Activated CD4-positive, alpha-beta T cell treated with anti-CD3 and anti-CD28 coated beads, Interleukin-2, amount 10 ng/mL, durations not matched to agents 24 days and 14 days (primary cell): Measurements from ENCODE around the gene B9D1. TPM values are rescaled to one million over a fixed set of nuclear protein-coding genes. Genes with fewer than 3 reads are reported as not detected.
"Not testable (repeated sequence)": the region's sequence is repeated elsewhere in the genome, so short reads cannot be mapped to it uniquely, and the experiment has no call there.

Experiments
- DNase-seq: peaks from one replicate; pipeline ENCODE4 v3.0.0; 2022
- H3K27ac Mint-ChIP-seq: one replicate; pipeline ENCODE4 v1.8.0; 2022; ENCODE audit warnings: mild to moderate bottlenecking, mixed read lengths
- H3K27me3 Mint-ChIP-seq: one replicate; pipeline ENCODE4 v1.8.0; 2022; ENCODE audit warnings: mixed read lengths
- H3K36me3 Mint-ChIP-seq: one replicate; pipeline ENCODE4 v1.8.0; 2022; ENCODE audit warnings: low read depth, mild to moderate bottlenecking, mixed read lengths
- H3K4me1 Mint-ChIP-seq: one replicate; pipeline ENCODE4 v1.8.0; 2021; ENCODE audit warnings: mixed read lengths
- H3K4me3 Mint-ChIP-seq: one replicate; pipeline ENCODE4 v1.8.0; 2022; ENCODE audit warnings: mild to moderate bottlenecking, moderate library complexity, mixed read lengths
- H3K9me3 Mint-ChIP-seq: one replicate; pipeline ENCODE4 v1.8.0; 2021; ENCODE audit warnings: mixed read lengths
- intact Hi-C: fragments of 100-400 bp; cut with micrococcal nuclease; formaldehyde crosslinking; loops from one replicate; pipeline ENCODE4 v1.15.1; 2023
- total RNA-seq: library from RNA; stranded (reverse); gene quantifications from 2 replicates; pipeline ENCODE4 v1.2.3, GENCODE V29; 2022

The B9D1 gene
- total RNA-seq, 1 donor from 2014 or later = 6.1 TPM

DNA sequence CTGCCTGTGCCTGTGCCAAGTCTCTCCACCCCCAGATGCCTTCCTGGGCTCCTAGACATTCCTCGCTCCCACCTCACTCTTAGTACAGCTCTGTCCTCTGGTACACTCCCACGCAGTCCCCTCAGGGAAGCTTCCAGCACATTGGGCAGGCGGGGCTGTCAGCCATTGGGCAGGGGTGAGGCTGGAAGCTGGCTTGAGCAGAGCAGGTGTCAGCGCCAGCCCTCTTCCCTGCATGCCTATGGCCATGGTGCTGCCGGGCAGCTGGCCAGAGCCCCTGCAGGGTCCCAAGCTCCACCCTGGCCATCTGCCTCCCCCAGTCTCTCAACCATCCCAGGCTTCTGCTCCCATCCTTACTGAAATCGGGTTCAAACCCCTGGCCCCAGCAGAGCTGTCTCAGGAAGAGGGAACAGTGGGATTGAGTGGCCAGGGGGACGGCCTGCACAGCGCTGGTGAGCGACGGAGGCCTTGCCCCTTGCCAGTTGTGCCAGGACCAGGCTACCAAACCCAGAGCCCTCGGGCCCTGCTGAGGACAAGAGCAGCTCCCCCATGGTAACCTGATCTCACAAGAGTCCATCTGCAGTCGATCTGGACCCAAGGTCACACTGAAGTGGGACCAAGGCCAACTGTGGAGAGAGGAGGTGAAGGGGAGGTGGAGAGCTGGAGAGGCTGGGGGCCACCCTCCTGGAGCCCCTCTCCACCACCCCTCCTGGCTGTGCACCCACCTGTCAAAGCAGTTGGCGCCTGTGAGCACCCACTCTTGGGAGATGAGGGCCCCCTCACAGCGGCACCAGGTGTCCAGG, 2.4 kb upstream of the B9D1 start:
- Mint-ChIP-seq H3K9me3 (no peaks in the 10 kb centered on the region), H3K27me3 (peaks cover 9% of the 10 kb centered on the region), H3K4me3 (no peak overlapping the region), H3K36me3 (no peaks in the 10 kb centered on the region), H3K27ac (no peak overlapping the region), H3K4me1 (peaks cover 37% of the 10 kb centered on the region)
- DNase-seq = no peak
- intact Hi-C loops = loop anchor here (5.0 kb wide), 1 partner anchor 282 kb away; the partner anchor contains the start of gene ALDH3A2

- Mint-ChIP-seq H3K36me3 (no peaks in the 10 kb centered on the region), H3K9me3 (no peaks in the 10 kb centered on the region), H3K27me3 (peaks cover 10% of the 10 kb centered on the region), H3K4me3 (peak overlapping the region; percentile 91), H3K27ac (no peak overlapping the region), H3K4me1 (peaks cover 24% of the 10 kb centered on the region)
- intact Hi-C loops = loop anchor here (2.0 to 5.0 kb wide), 3 partner anchors 143 to 403 kb away; partner anchors contain the start of gene ALDH3A2
- DNase-seq = peak; percentile 62
These were observed 1.0 kb upstream of the B9D1 start for GRCh38 chr17:19363460-19364035.

- Mint-ChIP-seq H3K27me3 (peaks cover 14% of the 10 kb centered on the region), H3K27ac (no peak overlapping the region), H3K4me3 (peak overlapping the region; percentile 91), H3K36me3 (no peaks in the 10 kb centered on the region), H3K9me3 (no peaks in the 10 kb centered on the region), H3K4me1 (peaks cover 19% of the 10 kb centered on the region)
- no peak for DNase-seq
- intact Hi-C loops = loop anchor here (2.0 to 5.0 kb wide), 3 partner anchors 144 to 404 kb away; partner anchors contain the start of gene ALDH3A2
These were observed 553 bp upstream of the B9D1 start for GRCh38 chr17:19363114-19363438.

DNA sequence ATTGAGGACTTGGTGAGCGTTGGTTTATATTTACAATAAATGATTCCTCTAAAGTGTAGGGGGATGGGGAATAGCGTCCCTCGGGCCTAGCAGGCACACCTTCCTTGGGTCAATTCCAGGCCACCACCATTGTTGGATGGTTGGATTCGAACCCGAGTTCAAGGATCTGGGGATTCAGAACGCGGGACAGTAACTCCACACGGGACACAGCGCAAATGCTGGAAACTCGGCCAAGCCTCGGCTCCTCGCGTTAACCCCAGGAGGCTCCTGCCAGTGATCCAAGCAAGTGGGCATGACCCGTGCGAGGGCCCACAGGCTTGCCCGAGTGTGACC, 613 bp downstream of the B9D1 start:
- Mint-ChIP-seq H3K9me3 (no peaks in the 10 kb centered on the region), H3K27ac (no peak overlapping the region), H3K36me3 (no peaks in the 10 kb centered on the region), H3K4me3 (peak overlapping the region; percentile 91), H3K27me3 (peaks cover 17% of the 10 kb centered on the region), H3K4me1 (peaks cover 12% of the 10 kb centered on the region)
- DNase-seq = no peak
- intact Hi-C loops = loop anchor here (1.0 to 5.0 kb wide), 5 partner anchors 16 to 405 kb away; partner anchors contain the start of genes ALDH3A2 and MAPK7

DNA sequence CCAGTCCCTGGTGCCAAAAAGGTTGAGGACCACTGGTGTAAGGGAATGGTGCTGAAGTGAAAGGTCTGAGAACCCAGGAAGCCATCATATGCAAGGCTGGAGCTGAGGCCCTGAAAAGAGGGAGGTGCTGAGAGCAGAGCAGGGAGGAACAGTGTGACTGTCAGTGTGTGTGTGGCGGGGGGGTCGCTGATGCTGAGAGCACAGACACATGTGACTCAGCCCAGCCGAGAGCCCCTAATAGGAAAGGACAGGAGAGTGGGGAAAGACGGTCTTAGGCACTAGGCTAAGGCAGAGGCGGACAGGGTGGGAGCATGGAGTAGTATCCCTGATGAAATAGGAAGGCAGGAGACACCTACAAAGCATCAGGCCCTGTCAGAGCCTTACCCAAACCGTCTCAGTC, 1.2 kb downstream of the B9D1 start:
- Mint-ChIP-seq H3K4me3 (peak overlapping the region; percentile 42), H3K4me1 (peaks cover 11% of the 10 kb centered on the region), H3K9me3 (no peaks in the 10 kb centered on the region), H3K36me3 (no peaks in the 10 kb centered on the region), H3K27me3 (peaks cover 17% of the 10 kb centered on the region), H3K27ac (no peak overlapping the region)
- intact Hi-C loops = loop anchor here (5.0 kb wide), 1 partner anchor 286 kb away; the partner anchor contains the start of gene ALDH3A2
- no peak for DNase-seq

- no peak overlapping the region for H3K27ac Mint-ChIP-seq
- no peaks in the 10 kb centered on the region for H3K36me3 Mint-ChIP-seq
- H3K4me1 Mint-ChIP-seq = peaks cover 11% of the 10 kb centered on the region
- intact Hi-C loops = loop anchor here (5.0 kb wide), 1 partner anchor 287 kb away; the partner anchor contains the start of gene ALDH3A2
- no peaks in the 10 kb centered on the region for H3K9me3 Mint-ChIP-seq
- no peak overlapping the region for H3K4me3 Mint-ChIP-seq
- DNase-seq = no peak
- H3K27me3 Mint-ChIP-seq = peaks cover 15% of the 10 kb centered on the region
These were observed 1.8 kb downstream of the B9D1 start for GRCh38 chr17:19360772-19361171.

GRCh38 chr17:19359856-19360255, 2.7 kb downstream of the B9D1 start:
- peaks cover 17% of the 10 kb centered on the region for H3K27me3 Mint-ChIP-seq
- no peaks in the 10 kb centered on the region for H3K36me3 Mint-ChIP-seq
- H3K9me3 Mint-ChIP-seq = no peaks in the 10 kb centered on the region
- intact Hi-C loops = loop anchor here (5.0 kb wide), 1 partner anchor 287 kb away; the partner anchor contains the start of gene ALDH3A2
- no peak overlapping the region for H3K27ac Mint-ChIP-seq
- no peak overlapping the region for H3K4me3 Mint-ChIP-seq
- DNase-seq = no peak
- peaks cover 11% of the 10 kb centered on the region for H3K4me1 Mint-ChIP-seq

- DNase-seq = no peak
- Mint-ChIP-seq H3K9me3 (no peaks in the 10 kb centered on the region), H3K27ac (no peak overlapping the region), H3K4me1 (peaks cover 11% of the 10 kb centered on the region), H3K4me3 (no peak overlapping the region), H3K27me3 (peaks cover 20% of the 10 kb centered on the region), H3K36me3 (no peaks in the 10 kb centered on the region)
- intact Hi-C loops = no loop called here
These were observed 3.4 kb downstream of the B9D1 start for GRCh38 chr17:19359151-19359550.

- no peaks in the 10 kb centered on the region for H3K36me3 Mint-ChIP-seq
- H3K27ac Mint-ChIP-seq = no peak overlapping the region
- H3K4me1 Mint-ChIP-seq = peaks cover 6% of the 10 kb centered on the region
- H3K4me3 Mint-ChIP-seq = no peak overlapping the region
- H3K27me3 Mint-ChIP-seq = peaks cover 23% of the 10 kb centered on the region
- intact Hi-C loops = no loop called here
- no peaks in the 10 kb centered on the region for H3K9me3 Mint-ChIP-seq
- no peak for DNase-seq
These were observed 4.8 kb downstream of the B9D1 start for GRCh38 chr17:19357761-19358160.

DNA sequence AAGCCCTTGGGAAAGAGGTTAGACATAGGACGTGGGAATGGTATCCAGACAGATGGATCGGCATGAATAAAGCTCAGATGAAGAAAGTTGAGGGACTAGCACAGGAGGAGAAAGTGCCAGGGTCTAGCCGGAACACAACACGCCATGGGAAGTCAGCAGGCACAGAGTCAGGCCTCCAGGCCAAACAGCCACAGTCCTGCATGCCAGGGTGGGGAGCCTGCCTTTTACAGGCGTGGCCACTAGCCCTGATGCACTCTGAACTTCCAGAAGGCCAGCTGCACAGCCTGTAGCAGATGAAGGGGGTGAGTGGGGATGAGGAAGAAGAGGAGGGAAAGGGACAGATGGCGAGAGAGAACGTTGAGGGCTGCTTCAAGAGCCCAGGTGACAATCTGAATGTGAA, 5.2 kb downstream of the B9D1 start:
- H3K27me3 Mint-ChIP-seq = peaks cover 23% of the 10 kb centered on the region
- H3K9me3 Mint-ChIP-seq = no peaks in the 10 kb centered on the region
- no peaks in the 10 kb centered on the region for H3K36me3 Mint-ChIP-seq
- H3K4me1 Mint-ChIP-seq = peaks cover 6% of the 10 kb centered on the region
- intact Hi-C loops = no loop called here
- H3K4me3 Mint-ChIP-seq = no peak overlapping the region
- no peak for DNase-seq
- peak overlapping the region; percentile 51 for H3K27ac Mint-ChIP-seq

DNA sequence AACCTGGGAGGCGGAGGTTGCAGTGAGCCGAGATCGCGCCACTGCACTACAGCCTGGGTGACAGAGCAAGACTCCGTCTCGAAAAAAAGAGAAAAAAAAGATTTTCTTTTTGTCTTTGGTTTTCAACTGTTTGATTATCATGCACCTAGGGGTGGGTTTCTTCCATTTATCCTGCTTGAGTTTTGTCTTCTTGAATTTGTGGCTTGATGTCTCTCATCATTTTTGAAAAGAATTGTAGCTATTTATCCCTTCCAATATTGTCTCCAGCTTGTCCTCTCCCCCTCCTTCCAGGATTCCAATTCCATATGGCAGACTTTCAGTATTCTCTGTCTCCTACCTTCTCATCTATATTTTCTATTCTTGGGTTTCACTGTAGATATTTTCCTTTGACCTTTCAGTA, 7.8 kb downstream of the B9D1 start:
- Mint-ChIP-seq H3K4me3 (no peak overlapping the region), H3K9me3 (no peaks in the 10 kb centered on the region), H3K36me3 (no peaks in the 10 kb centered on the region), H3K4me1 (no peaks in the 10 kb centered on the region), H3K27ac (no peak overlapping the region), H3K27me3 (peaks cover 24% of the 10 kb centered on the region)
- intact Hi-C loops = no loop called here
- DNase-seq = no peak

DNA sequence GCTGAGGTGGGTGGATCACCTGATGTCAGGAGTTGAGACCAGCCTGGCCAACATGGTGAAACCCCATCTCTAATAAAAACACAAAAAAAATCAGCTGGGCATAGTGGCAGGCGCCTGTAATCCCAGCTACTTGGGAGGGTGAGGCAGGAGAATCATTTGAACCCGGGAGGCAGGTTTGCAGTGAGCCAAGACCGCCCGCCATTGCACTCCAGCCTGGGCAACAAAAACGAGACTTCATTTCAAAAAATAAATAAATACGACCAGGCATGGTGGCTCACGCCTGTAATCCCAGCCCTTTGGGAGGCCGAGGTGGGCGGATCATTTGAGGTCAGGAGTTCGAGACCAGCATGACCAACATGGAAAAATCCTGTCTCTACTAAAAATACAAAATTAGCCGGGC, 9.1 kb downstream of the B9D1 start:
- H3K4me1 Mint-ChIP-seq, intact Hi-C loops, H3K9me3 Mint-ChIP-seq, DNase-seq, H3K27ac Mint-ChIP-seq, H3K36me3 Mint-ChIP-seq, H3K4me3 Mint-ChIP-seq: not testable (repeated sequence)
- H3K27me3 Mint-ChIP-seq = peaks cover 21% of the 10 kb centered on the region

- Mint-ChIP-seq H3K27ac (no peak overlapping the region), H3K27me3 (peaks cover 8% of the 10 kb centered on the region), H3K36me3 (no peaks in the 10 kb centered on the region)
These were observed 13.7 kb downstream of the B9D1 start for GRCh38 chr17:19348806-19349205.

DNA sequence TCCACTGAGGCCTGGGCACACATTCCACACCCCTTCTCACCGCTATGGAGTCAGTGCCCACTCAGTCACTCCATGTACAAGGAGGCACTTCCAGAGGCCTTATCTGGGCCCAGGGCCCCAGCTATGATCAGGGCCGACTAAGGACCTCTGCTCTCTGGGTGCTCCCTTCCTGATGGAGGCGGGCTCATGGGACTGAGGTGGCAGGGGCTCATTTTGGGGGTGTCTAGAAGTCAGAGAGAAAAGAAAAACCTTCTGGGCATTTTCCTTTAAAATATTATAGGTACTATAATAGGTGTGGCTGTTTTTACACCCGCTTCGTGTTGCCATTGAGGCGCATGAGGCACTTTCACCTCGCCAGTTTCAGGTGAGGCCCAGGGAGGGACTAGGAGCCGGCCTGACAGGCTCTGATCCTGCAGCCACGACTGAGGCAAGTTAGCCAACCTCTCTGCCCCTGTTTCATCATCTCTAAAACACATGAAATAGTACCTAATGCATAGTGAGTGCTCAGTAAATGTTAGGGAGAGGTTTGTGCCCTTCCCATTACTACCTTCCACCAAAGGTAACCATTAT, 14.4 kb downstream of the B9D1 start:
- DNase-seq = no peak
- intact Hi-C loops = no loop called here
- Mint-ChIP-seq H3K27me3 (peaks cover 8% of the 10 kb centered on the region), H3K36me3 (no peaks in the 10 kb centered on the region), H3K27ac (no peak overlapping the region), H3K9me3 (no peaks in the 10 kb centered on the region), H3K4me3 (no peak overlapping the region), H3K4me1 (peaks cover 2% of the 10 kb centered on the region)

More at GRCh38 chr17:19348806-19349205, 13.7 kb downstream of the B9D1 start:
- intact Hi-C loops = no loop called here
- no peak for DNase-seq
- H3K4me3 Mint-ChIP-seq = no peak overlapping the region
- peaks cover 2% of the 10 kb centered on the region for H3K4me1 Mint-ChIP-seq
- H3K9me3 Mint-ChIP-seq = no peaks in the 10 kb centered on the region
